ENCODE data around the gene DRD4.
A peak's percentile ranks its signal among the peaks of the same experiment; 100 is the strongest.
"Not testable (repeated sequence)": the region's sequence is repeated elsewhere in the genome, so short reads cannot be mapped to it uniquely, and the experiment has no call there.

The DRD4 gene

DNA sequence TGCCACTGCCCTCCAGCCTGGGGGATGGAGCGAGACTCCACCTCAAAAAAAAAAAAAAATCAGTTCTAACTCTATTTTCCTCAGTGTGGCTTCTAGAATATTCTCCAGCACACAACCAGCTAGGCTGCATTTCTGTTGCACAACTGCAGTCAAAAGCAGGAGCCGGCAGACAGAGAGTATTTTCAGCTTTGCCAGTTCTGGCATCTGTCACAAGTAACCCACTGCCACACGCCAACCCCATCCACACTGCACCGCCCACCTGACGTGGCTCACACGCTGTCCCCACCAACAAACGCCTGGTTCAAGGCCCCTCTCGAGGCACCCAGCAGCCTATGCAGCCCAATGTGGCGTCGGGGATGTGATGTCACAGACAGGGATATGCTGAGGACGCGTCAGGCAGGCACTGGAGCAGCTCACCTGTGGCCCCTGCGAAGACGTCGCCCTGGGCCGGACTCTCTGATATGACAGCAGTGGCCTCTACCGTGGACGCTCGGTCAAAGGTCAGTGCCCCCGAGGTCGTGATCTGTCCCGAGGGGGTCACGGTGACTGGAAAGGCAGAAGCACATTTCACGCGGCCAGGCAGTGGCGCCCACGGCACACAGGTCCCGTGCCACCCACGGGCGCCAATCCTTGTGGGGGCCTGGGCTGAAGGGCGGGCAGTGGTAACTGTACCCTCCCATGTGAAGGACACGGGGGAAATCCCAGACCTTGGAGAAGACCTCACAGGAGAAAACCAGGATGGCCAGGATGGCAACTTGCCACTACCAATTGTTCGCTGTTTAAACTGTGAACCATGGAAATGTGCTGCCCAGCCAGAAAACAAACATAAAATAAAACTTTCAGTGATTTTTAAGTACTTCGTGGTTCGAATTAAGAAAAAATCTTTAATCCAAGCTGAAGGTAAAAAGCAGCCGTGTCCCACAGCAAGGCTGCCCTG, 42.5 kb downstream of the DRD4 start:
- no peak for DNase-seq (ENCODE audit: low read depth in 2 of 2)

DNA sequence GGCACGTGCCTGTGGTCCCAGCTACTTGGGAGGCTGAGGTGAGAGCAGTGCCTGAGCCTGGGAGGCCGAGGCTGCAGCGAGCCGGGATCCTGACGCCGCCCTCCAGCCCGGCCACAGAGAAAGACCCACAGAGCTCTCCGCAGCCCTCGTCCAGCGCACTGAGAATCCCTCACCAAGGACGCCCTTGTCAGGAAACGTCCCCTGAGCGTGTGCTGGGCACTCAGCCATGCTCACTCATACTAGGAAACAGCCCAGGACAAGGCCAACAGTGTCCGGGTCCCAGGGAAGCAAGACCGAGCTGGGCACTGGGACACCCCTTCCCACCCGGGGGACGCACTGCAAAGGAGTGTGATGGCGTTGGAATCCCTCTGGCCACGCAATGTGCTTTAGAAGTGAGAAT, 43.4 kb downstream of the DRD4 start:
- no peak for DNase-seq (ENCODE audit: low read depth in 2 of 2)

DNA sequence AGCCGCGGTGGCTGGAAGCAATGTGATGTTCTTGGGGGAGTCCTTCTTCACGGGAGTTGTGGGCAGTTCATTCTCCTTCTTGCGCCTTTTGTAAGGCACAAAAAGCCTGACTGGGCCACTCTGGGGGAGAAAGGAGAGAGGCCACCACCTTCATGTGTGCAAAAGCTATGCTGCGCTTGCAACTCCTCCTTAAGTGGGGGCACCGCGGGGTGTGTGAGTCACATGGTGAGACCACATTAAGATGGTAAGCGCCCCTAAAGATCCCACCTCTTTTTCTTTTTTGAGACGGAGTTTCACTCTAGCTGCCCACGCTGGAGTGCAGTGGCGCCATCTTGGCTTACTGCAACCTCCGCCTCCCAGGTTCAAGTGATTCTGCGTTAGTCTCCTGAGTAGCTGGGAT, 43.9 kb downstream of the DRD4 start:
- DNase-seq (ENCODE audit: low read depth in 2 of 2), result peak in 1 of 2 donors; percentile 28

DNA sequence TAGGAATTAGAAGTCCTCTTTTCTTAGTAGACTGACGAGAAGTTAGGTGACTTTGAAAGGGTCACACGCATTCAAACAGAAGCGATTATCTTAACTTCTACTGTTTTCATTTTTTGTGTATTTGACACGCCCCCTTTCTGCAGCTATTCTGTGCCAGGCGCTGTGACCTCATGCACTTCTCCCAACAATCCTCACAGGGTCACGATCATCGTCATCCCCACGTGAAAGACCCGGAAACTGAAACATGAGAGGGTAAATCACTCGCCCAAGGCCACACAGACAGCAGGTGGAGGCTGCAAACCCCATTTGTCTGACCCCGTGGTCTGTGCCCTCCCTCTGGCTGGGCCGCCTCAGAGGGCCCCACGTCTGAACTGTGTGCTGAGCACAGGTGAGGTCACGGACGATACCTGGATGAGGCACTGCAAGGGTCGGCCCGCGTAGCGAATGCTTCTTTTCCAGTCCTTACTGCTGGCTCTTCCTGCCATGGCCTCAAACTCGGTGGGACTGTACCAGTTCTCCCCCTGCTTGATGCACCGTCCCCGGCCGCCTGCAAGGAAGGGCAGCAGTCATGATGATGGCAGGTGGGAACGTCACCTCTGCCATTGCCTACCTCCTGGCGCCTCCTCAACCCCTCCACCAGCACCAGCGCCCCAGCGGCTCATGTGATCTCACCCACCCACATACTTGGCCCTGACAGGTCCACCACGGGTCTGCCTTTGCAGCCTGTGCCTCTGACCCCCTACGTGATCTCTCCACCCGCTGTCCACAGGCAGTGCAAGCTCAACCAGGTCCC, 49.6 kb downstream of the DRD4 start:
- no peak for DNase-seq (ENCODE audit: low read depth in 2 of 2)

DNA sequence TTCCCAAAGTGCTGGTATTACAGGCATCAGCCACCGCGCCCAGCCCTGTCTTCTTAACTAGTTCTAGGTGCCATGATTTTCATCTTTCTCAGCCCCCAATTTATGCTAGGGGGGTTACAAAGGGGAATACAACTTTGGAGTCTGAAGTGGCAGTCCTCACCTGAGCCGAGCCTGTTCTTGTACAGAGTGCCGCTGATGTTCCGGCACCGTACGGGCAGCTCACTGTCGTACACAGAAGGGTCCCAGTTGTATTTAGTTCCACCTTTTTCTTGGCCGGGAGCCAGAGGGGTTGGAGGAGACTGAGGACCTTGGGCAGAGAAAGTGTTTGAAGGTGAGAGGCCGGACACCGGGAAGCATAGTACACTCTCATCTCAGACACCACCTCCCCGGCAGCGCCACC, 50.7 kb downstream of the DRD4 start:
- no peak for DNase-seq (ENCODE audit: low read depth in 2 of 2)

DNA sequence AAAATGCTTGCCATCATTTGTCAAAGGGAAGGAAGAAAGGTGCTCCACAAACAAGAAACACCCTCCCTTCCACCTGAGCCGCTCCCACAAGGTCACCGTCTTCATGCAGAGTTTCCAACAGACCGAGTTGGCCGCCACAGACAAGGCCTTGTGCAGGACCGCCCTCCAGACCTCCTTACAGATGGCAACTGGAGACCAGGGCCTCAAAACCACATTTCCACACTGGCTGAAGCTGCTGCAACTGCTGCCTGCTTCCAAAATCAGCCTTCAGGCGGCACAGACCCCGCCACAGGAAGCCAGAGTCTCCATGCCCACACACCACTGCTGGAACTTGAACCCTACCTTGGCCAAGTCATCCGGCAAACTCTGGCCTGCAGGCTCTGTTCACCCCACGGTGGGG, 51.6 kb downstream of the DRD4 start:
- no peak for DNase-seq (ENCODE audit: low read depth in 2 of 2)

DNA sequence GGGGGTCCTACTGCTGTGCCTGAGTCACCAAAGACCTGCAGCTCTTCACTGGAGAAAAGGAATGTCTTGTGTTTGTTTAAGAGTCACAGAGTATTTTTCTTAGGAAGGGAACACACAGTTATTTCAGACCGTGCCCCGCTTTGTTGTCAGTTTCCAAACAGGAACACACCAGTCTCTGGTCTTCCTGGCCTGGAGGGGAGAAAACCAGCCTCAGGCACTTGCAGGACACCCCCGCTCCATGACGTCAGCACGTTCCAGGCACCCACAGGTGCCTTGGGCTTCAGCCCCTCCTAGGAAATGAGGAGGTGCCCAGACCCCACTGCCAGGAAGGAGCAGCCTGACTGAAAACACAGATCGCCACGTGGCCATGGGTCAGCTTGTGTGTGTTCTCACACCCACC, 52.6 kb downstream of the DRD4 start:
- no peak for DNase-seq (ENCODE audit: low read depth in 2 of 2)

DNA sequence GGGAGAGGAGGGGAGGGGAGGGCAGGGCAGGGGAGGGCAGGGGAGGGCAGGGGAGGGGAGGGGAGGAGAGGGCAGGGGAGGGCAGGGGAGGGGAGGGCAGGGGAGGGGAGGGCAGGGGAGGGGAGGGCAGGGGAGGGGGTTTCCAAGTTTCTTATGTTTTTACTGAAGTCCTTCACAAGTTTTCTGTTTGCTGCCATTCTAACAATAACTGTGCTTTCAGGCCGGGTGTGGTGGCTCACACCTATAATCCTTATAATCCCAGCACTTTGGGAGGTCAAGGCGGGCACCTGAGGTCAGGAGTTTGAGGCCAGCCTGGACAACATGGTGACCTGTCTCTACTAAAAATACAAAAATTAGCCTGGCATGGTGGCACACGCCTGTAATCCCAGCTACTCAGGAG, 53.2 kb downstream of the DRD4 start:
- not testable (repeated sequence) for DNase-seq (ENCODE audit: low read depth in 2 of 2)

Measured in stimulated activated CD8-positive, alpha-beta memory T cell treated with anti-CD3 and anti-CD28 coated beads, Interleukin-15, amount 100 ng/mL, for 4 hours (primary cell).